ENCODE measurements around the gene PNPO. TPM values are rescaled to one million over a fixed set of nuclear protein-coding genes. Genes with fewer than 3 reads are reported as not detected.

Gene PNPO
- total and polyA plus RNA-seq, 2 of the 13 experiments (the other 11 are each of a cell fraction or from before 2014, with no cell fraction given): 47.9 to 63.3 TPM

DNA sequence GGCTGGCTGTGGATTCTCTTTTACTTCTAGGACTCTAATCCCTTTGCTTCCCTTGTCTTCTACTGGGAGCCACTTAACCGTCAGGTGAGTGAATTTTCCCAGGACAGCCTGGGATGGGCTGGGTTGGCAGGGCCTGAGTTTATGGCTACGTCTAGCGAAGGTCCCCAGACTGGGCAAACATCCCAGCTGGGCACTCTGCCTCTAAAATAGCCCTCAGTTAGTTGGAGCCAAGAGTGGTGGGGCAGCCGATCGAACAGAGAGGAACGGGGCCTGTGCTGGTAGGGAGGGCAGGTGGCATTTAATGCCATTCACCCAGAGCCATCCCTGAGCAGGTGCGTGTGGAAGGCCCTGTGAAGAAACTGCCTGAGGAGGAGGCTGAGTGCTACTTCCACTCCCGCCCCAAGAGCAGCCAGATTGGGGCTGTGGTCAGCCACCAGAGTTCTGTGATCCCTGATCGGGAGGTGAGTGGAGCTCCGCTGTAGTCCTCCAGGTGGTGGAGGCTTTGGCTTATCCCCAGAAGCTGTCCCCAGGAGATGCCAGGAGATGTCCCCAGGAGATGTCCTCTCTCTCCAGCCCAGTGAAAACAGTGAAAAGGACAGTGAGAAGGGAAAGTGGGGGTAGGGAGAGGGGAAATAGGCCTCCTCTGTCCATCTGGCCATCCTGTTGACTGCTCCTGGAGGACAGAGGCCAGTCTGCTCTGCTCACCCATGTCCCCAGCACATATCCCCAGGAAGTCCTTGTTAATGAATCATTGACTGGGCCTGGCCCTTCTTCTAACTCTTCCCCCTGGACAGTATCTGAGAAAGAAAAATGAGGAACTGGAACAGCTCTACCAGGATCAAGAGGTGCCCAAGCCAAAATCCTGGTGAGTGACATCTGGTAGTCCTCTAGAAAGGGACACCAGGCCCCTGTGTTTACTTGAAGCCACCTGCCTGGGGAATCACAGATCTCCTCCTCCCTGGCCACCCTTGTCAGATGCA, 4.4 kb downstream of the PNPO start (continued):
- TF ChIP-seq AGO1 (IDR thresholded peaks at IDR 0.05; ENCODE audit: low read depth, low read length, poor library complexity, severe bottlenecking): no peak
- TF ChIP-seq, protein P1, sequence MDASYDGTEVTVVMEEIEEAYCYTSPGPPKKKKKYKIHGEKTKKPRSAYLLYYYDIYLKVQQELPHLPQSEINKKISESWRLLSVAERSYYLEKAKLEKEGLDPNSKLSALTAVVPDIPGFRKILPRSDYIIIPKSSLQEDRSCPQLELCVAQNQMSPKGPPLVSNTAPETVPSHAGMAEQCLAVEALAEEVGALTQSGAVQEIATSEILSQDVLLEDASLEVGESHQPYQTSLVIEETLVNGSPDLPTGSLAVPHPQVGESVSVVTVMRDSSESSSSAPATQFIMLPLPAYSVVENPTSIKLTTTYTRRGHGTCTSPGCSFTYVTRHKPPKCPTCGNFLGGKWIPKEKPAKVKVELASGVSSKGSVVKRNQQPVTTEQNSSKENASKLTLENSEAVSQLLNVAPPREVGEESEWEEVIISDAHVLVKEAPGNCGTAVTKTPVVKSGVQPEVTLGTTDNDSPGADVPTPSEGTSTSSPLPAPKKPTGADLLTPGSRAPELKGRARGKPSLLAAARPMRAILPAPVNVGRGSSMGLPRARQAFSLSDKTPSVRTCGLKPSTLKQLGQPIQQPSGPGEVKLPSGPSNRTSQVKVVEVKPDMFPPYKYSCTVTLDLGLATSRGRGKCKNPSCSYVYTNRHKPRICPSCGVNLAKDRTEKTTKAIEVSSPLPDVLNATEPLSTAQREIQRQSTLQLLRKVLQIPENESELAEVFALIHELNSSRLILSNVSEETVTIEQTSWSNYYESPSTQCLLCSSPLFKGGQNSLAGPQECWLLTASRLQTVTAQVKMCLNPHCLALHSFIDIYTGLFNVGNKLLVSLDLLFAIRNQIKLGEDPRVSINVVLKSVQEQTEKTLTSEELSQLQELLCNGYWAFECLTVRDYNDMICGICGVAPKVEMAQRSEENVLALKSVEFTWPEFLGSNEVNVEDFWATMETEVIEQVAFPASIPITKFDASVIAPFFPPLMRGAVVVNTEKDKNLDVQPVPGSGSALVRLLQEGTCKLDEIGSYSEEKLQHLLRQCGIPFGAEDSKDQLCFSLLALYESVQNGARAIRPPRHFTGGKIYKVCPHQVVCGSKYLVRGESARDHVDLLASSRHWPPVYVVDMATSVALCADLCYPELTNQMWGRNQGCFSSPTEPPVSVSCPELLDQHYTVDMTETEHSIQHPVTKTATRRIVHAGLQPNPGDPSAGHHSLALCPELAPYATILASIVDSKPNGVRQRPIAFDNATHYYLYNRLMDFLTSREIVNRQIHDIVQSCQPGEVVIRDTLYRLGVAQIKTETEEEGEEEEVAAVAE (CRISPR knock-in tag; IDR thresholded peaks at IDR 0.05; ENCODE audit: borderline replicate concordance): no peak
- no peak for TF ChIP-seq NFE2L2 (IDR thresholded peaks at IDR 0.05; ENCODE audit: low read length)
- TF ChIP-seq, protein P2, sequence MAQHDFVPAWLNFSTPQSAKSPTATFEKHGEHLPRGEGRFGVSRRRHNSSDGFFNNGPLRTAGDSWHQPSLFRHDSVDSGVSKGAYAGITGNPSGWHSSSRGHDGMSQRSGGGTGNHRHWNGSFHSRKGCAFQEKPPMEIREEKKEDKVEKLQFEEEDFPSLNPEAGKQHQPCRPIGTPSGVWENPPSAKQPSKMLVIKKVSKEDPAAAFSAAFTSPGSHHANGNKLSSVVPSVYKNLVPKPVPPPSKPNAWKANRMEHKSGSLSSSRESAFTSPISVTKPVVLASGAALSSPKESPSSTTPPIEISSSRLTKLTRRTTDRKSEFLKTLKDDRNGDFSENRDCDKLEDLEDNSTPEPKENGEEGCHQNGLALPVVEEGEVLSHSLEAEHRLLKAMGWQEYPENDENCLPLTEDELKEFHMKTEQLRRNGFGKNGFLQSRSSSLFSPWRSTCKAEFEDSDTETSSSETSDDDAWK (CRISPR knock-in tag; IDR thresholded peaks at IDR 0.05): no peak
- TF ChIP-seq RXRB (CRISPR knock-in tag; IDR thresholded peaks at IDR 0.05; ENCODE audit: borderline replicate concordance): no peak; the same call in 1 of the 2 replicates
- TF ChIP-seq, protein P3, sequence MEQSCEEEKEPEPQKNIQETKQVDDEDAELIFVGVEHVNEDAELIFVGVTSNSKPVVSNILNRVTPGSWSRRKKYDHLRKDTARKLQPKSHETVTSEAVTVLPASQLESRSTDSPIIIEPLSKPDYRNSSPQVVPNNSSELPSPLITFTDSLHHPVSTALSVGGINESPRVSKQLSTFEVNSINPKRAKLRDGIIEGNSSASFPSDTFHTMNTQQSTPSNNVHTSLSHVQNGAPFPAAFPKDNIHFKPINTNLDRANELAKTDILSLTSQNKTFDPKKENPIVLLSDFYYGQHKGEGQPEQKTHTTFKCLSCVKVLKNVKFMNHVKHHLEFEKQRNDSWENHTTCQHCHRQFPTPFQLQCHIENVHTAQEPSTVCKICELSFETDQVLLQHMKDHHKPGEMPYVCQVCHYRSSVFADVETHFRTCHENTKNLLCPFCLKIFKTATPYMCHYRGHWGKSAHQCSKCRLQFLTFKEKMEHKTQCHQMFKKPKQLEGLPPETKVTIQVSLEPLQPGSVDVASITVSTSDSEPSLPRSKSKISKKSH (CRISPR knock-in tag; IDR thresholded peaks at IDR 0.05; ENCODE audit: borderline replicate concordance): no peak
- no peak for TF ChIP-seq KAT7 (CRISPR knock-in tag; IDR thresholded peaks at IDR 0.05; ENCODE audit: borderline replicate concordance)
- TF ChIP-seq SIN3B (IDR thresholded peaks at IDR 0.05; ENCODE audit: low read length): no peak
- TF ChIP-seq U2AF2 (IDR thresholded peaks at IDR 0.05; ENCODE audit: low read depth, low read length): no peak
- 0 out of 2 replicates have a peak, but pooled peaks have one; percentile 13 for TF ChIP-seq ZNF788 (CRISPR knock-in tag; IDR thresholded peaks at IDR 0.05; ENCODE audit: borderline replicate concordance)
- TF ChIP-seq ZSCAN21 (CRISPR knock-in tag; IDR thresholded peaks at IDR 0.05; ENCODE audit: borderline replicate concordance): no peak
- 0 out of 2 replicates have a peak, but pooled peaks have one; percentile 35 for TF ChIP-seq RBFOX2 (IDR thresholded peaks at IDR 0.05; ENCODE audit: low read depth, low read length)
- TF ChIP-seq, protein P4, sequence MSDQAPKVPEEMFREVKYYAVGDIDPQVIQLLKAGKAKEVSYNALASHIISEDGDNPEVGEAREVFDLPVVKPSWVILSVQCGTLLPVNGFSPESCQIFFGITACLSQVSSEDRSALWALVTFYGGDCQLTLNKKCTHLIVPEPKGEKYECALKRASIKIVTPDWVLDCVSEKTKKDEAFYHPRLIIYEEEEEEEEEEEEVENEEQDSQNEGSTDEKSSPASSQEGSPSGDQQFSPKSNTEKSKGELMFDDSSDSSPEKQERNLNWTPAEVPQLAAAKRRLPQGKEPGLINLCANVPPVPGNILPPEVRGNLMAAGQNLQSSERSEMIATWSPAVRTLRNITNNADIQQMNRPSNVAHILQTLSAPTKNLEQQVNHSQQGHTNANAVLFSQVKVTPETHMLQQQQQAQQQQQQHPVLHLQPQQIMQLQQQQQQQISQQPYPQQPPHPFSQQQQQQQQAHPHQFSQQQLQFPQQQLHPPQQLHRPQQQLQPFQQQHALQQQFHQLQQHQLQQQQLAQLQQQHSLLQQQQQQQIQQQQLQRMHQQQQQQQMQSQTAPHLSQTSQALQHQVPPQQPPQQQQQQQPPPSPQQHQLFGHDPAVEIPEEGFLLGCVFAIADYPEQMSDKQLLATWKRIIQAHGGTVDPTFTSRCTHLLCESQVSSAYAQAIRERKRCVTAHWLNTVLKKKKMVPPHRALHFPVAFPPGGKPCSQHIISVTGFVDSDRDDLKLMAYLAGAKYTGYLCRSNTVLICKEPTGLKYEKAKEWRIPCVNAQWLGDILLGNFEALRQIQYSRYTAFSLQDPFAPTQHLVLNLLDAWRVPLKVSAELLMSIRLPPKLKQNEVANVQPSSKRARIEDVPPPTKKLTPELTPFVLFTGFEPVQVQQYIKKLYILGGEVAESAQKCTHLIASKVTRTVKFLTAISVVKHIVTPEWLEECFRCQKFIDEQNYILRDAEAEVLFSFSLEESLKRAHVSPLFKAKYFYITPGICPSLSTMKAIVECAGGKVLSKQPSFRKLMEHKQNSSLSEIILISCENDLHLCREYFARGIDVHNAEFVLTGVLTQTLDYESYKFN (CRISPR knock-in tag; conservative IDR thresholded peaks at IDR 0.05): peak; percentile 38; the same call in 1 of the 2 replicates
- TF ChIP-seq CBX5 (CRISPR knock-in tag; IDR thresholded peaks at IDR 0.05; ENCODE audit: borderline replicate concordance): no peak
- no peak for TF ChIP-seq GABPA (IDR thresholded peaks at IDR 0.05; ENCODE audit: low read depth, low read length)
- peak; percentile 44; the same call in 1 of the 2 replicates for TF ChIP-seq GABPA (CRISPR knock-in tag; IDR thresholded peaks at IDR 0.05; ENCODE audit: low read depth)
- TF ChIP-seq RXRA (CRISPR knock-in tag; IDR thresholded peaks at IDR 0.05): no peak
- TF ChIP-seq GTF2F1 (IDR thresholded peaks at IDR 0.05; ENCODE audit: low read length): no peak
